Measurements from ENCODE around the gene RELCH. TPM values are rescaled to one million over a fixed set of nuclear protein-coding genes. Genes with fewer than 3 reads are reported as not detected.

Gene RELCH
- total RNA-seq, 1 experiment from 2014 or later, result 16.7 TPM

- no peak for DNase-seq (ENCODE audit: low read depth, low spot score)
- in situ Hi-C loops (cut with HindIII; ENCODE audit: low pct_unique_long_range_greater_than_20kb, low sequenced_read_pairs), result no loop called here
Observed at GRCh38 chr18:62345909-62346308, 158.9 kb downstream of the RELCH start.

- no peak for DNase-seq (ENCODE audit: low read depth, low spot score)
- in situ Hi-C loops (cut with HindIII; ENCODE audit: low pct_unique_long_range_greater_than_20kb, low sequenced_read_pairs), result no loop called here
Observed at GRCh38 chr18:62346333-62347088, 159.5 kb downstream of the RELCH start.

GRCh38 chr18:62347089-62347506 lies 160.0 kb downstream of the RELCH start:
- DNase-seq (ENCODE audit: low read depth, low spot score), result no peak

GRCh38 chr18:62348474-62348873 lies 161.4 kb downstream of the RELCH start:
- in situ Hi-C loops (cut with HindIII; ENCODE audit: low pct_unique_long_range_greater_than_20kb, low sequenced_read_pairs), result no loop called here

More at GRCh38 chr18:62347089-62347506, 160.0 kb downstream of the RELCH start:
- in situ Hi-C loops (cut with HindIII; ENCODE audit: low pct_unique_long_range_greater_than_20kb, low sequenced_read_pairs), result no loop called here

GRCh38 chr18:62353170-62353569 lies 166.1 kb downstream of the RELCH start:
- DNase-seq (ENCODE audit: low read depth, low spot score), result no peak
- in situ Hi-C loops (cut with HindIII; ENCODE audit: low pct_unique_long_range_greater_than_20kb, low sequenced_read_pairs), result no loop called here

More at GRCh38 chr18:62348474-62348873, 161.4 kb downstream of the RELCH start:
- no peak for DNase-seq (ENCODE audit: low read depth, low spot score)

- no peak for DNase-seq (ENCODE audit: low read depth, low spot score)
- in situ Hi-C loops (cut with HindIII; ENCODE audit: low pct_unique_long_range_greater_than_20kb, low sequenced_read_pairs), result no loop called here
Observed at GRCh38 chr18:62354151-62354550, 167.1 kb downstream of the RELCH start.

- in situ Hi-C loops (cut with HindIII; ENCODE audit: low pct_unique_long_range_greater_than_20kb, low sequenced_read_pairs), result no loop called here
- no peak for DNase-seq (ENCODE audit: low read depth, low spot score)
Observed at GRCh38 chr18:62357079-62357719, 170.1 kb downstream of the RELCH start.

Small RNA genes within 50 kb of the gene (small RNA-seq; reads per million reads assigned to genes)
- 0 reads per million in 2 experiments for gene RF00019

Other genes with a start within 250 kb of the RELCH start
- gene PIGN, start 199 bp upstream of the RELCH start, total RNA-seq (2014; rRNA removed; shearing (Covaris generic)), result 32.9 TPM in 2 replicates
- gene TNFRSF11A, start 138.1 kb downstream of the RELCH start, total RNA-seq (2014; rRNA removed; shearing (Covaris generic)), result 2.1 and 3.0 TPM in 2 replicates